ENCODE measurements around the gene GMCL2. TPM values are rescaled to one million over a fixed set of nuclear protein-coding genes. Genes with fewer than 3 reads are reported as not detected.

GMCL2 gene
- total RNA-seq, 4 donors from 2014 or later, result not detected

DNA sequence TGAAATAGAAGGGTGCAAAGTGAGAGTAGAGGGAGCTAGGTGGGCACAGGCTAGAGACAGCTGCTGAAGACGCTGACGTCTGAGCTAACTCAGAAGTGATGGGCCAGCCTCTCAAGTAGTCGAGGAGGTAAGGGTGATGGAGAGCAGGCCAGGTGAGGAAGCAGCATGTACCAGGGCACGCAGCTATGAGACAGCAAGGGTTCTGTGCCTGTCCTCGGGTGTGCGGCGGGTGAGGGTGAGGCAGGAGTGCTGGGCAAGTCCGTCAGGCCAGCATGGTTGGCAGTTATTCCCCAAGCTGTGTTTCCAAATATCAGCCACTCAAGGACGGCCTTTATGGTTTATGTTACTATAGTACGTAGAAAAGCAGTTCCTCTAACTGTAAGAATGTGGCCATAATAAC lies 50.2 kb downstream of the GMCL2 start:
- H3K36me3 ChIP-seq, result peaks cover 0 to 87% of the 10 kb centered on the region in 2 donors
- 78 to 80% methylated on average over 5 to 10 of the region's 10 CpGs for WGBS, 2 donors (ENCODE audit: low coverage in 1 of 2)
- ATAC-seq, result no peak

More for the DNA sequence above, 50.2 kb downstream of the GMCL2 start:
- Histone ChIP-seq H3K4me3 (no peak overlapping the region), H3K4me1 (peaks cover 0 to 5% (median 4%) of the 10 kb centered on the region in 3 donors), H3K27me3 (no peaks in the 10 kb centered on the region), H3K9me3 (no peaks in the 10 kb centered on the region), H3K27ac (no peak overlapping the region)
- TF ChIP-seq EP300 (IDR thresholded peaks at IDR 0.05), result no peak
- TF ChIP-seq POLR2AphosphoS5 (IDR thresholded peaks at IDR 0.05), result no peak
- TF ChIP-seq, protein P1, sequence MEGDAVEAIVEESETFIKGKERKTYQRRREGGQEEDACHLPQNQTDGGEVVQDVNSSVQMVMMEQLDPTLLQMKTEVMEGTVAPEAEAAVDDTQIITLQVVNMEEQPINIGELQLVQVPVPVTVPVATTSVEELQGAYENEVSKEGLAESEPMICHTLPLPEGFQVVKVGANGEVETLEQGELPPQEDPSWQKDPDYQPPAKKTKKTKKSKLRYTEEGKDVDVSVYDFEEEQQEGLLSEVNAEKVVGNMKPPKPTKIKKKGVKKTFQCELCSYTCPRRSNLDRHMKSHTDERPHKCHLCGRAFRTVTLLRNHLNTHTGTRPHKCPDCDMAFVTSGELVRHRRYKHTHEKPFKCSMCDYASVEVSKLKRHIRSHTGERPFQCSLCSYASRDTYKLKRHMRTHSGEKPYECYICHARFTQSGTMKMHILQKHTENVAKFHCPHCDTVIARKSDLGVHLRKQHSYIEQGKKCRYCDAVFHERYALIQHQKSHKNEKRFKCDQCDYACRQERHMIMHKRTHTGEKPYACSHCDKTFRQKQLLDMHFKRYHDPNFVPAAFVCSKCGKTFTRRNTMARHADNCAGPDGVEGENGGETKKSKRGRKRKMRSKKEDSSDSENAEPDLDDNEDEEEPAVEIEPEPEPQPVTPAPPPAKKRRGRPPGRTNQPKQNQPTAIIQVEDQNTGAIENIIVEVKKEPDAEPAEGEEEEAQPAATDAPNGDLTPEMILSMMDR (IDR thresholded peaks at IDR 0.05), result no peak
- no peak for TF ChIP-seq POLR2A (IDR thresholded peaks at IDR 0.05)

Other genes with a start within 250 kb of the GMCL2 start
- gene PROP1, start 191.1 kb downstream of the GMCL2 start, total RNA-seq, result not detected
- 1 to 10 TPM; 1.2 to 4.8 (median 1.3) TPM for gene N4BP3, start 73.8 kb downstream of the GMCL2 start, total RNA-seq
- gene RMND5B, start 56.4 kb downstream of the GMCL2 start, total RNA-seq, result 10 to 100 TPM; 34.6 to 56.6 (median 41.7) TPM
- 100 to 1,000 TPM; 192 to 253 (median 218) TPM for gene NHP2, start 33.5 kb downstream of the GMCL2 start, total RNA-seq
- gene HNRNPAB, start 17.2 kb upstream of the GMCL2 start, total RNA-seq, result 100 to 1,000 TPM in 2 of 4 donors, 10 to 100 TPM in 2; 79.9 to 140 (median 106) TPM
- gene PHYKPL, start 45.4 kb upstream of the GMCL2 start, total RNA-seq, result 10 to 100 TPM; 37.3 to 51.2 (median 41.6) TPM

Data from gastroesophageal sphincter (tissue), 4 donors.